HepG2 (cell line): ENCODE measurements around the gene TRIM7. TPM values are rescaled to one million over a fixed set of nuclear protein-coding genes. Genes with fewer than 3 reads are reported as not detected.

ENCODE experiments used
- ATAC-seq: fragments of 200-7000 bp; cut with Tn5 transposase; 3 replicates; pipeline ENCODE4 v1.9.1; 2020; ENCODE audit warnings: mild to moderate bottlenecking, moderate library complexity
- BruUV-seq: library from RNA; stranded (reverse); fragments of 400-500 nt; replicated peaks from 2 replicates; lab custom pipeline; 2021; lab: Mats Ljungman, UMichigan
- CTCF ChIA-PET: fragments of 300-600 bp; formaldehyde crosslinking; extraction: SDS; loops from one replicate; lab custom pipeline; 2021; ENCODE audit warnings: low total read pairs, inconsistent platforms, low intra/inter-chr PET ratio; lab: Yijun Ruan, JAX
- POLR2A ChIA-PET: fragments of 350-600 bp; sonication (Branson Sonifier 250); formaldehyde crosslinking; loops from one replicate; lab custom pipeline; 2020; ENCODE audit warnings: antibody characterized with exemption, inconsistent platforms; lab: Yijun Ruan, JAX
- DNase-seq: peaks from one replicate; pipeline ENCODE4 v3.0.0-alpha.2; 2015; ENCODE audit warnings: low spot score
- FAIRE-seq: peaks from 3 replicates; lab custom pipeline; 2011; peaks lifted over from hg19 to GRCh38; lab: Jason Lieb, UNC
- H2AFZ ChIP-seq: one replicate; pipeline ENCODE4 v1.6.1; 2011; ENCODE audit warnings: low read length, inconsistent platforms
- H3K27ac ChIP-seq: fragments of 300-600 bp; 3 replicates; pipeline ENCODE4 v1.8.0; 2011; ENCODE audit warnings: mixed run types, mild to moderate bottlenecking, mixed read lengths, low read length, inconsistent platforms; ENCODE audit not compliant: insufficient read depth; ENCODE audit errors: extremely low read length
- H3K27me3 ChIP-seq, 2 experiments: fragments of 200-600 bp in 1 of 2; 2 replicates in 1 of 2; 3 replicates in 1 of 2; pipeline versions ENCODE4 v1.6.0 to v1.8.0; 2011; ENCODE audit warnings: low read length in 2 of 2, mild to moderate bottlenecking in 2 of 2, moderate library complexity in 2 of 2, inconsistent platforms in 1 of 2; ENCODE audit not compliant: insufficient read depth in 2 of 2, control insufficient read depth in 1 of 2
- H3K36me3 ChIP-seq, 2 experiments: fragments of 200-600 bp in 1 of 2; replicated peaks in 1 of 2; 2 replicates in 1 of 2; 3 replicates in 1 of 2; pipeline versions ENCODE4 v1.5.1 to v1.8.0; 2011; ENCODE audit warnings: low read length in 2 of 2, inconsistent platforms in 1 of 2; ENCODE audit not compliant: insufficient read depth in 2 of 2, control insufficient read depth in 1 of 2
- H3K4me1 ChIP-seq: 2 replicates; pipeline ENCODE4 v1.5.1; 2012; ENCODE audit warnings: low read length, inconsistent platforms; ENCODE audit not compliant: insufficient read depth
- H3K4me2 ChIP-seq: 2 replicates; pipeline ENCODE4 v1.6.0; 2011; ENCODE audit warnings: low read depth, low read length, inconsistent platforms
- H3K4me3 ChIP-seq, 3 experiments: fragments of 200-600 bp in 1 of 3; sonication (generic), shearing (Covaris generic) in 1 of 3; replicated peaks in 1 of 3; 2 replicates each; pipeline ENCODE4 v1.5.1; 2011 to 2016; ENCODE audit warnings: low read length in 3 of 3, inconsistent platforms in 2 of 3, low read depth in 2 of 3, mild to moderate bottlenecking in 2 of 3, control low read depth in 1 of 3, mixed read lengths in 1 of 3; ENCODE audit not compliant: insufficient read depth in 1 of 3
- H3K79me2 ChIP-seq: one replicate; pipeline ENCODE4 v1.6.1; 2011; ENCODE audit warnings: low read length, inconsistent platforms; ENCODE audit not compliant: insufficient read depth
- H3K9ac ChIP-seq: 2 replicates; pipeline ENCODE4 v1.6.0; 2011; ENCODE audit warnings: mild to moderate bottlenecking, low read depth, low read length, inconsistent platforms; ENCODE audit not compliant: insufficient read depth
- H3K9me3 ChIP-seq: 2 replicates; pipeline ENCODE4 v1.5.1; 2012; ENCODE audit warnings: mild to moderate bottlenecking, low read length
- H4K20me1 ChIP-seq: 2 replicates; pipeline ENCODE4 v1.6.0; 2011; ENCODE audit warnings: inconsistent platforms, mild to moderate bottlenecking, low read length, moderate library complexity; ENCODE audit not compliant: insufficient read depth
- ADNP ChIP-seq: sonication (generic); formaldehyde crosslinking; IDR thresholded peaks from 2 replicates; pipeline ENCODE4 v1.4.0; 2020; ENCODE audit warnings: missing genetic modification reagents
- CENPBD1 ChIP-seq: sonication (generic); formaldehyde crosslinking; IDR thresholded peaks from 2 replicates; pipeline ENCODE4 v1.8.0; 2022; ENCODE audit warnings: missing genetic modification reagents, low read depth, mild to moderate bottlenecking, borderline replicate concordance
- ERF ChIP-seq: IDR thresholded peaks from 2 replicates; pipeline ENCODE4 v1.6.1; 2018; ENCODE audit warnings: missing biosample characterization, missing genetic modification reagents
- FOXJ3 ChIP-seq: sonication (generic); formaldehyde crosslinking; IDR thresholded peaks from 2 replicates; pipeline ENCODE4 v1.4.0; 2020; ENCODE audit warnings: missing genetic modification reagents, mild to moderate bottlenecking, borderline replicate concordance
- HOXA7 ChIP-seq: sonication (generic); formaldehyde crosslinking; IDR thresholded peaks from 2 replicates; pipeline ENCODE4 v1.8.1; 2022; ENCODE audit warnings: mild to moderate bottlenecking, missing genetic modification reagents, moderate library complexity
- IRF9 ChIP-seq: sonication (generic); formaldehyde crosslinking; IDR thresholded peaks from 2 replicates; pipeline ENCODE4 v1.8.0; 2022; ENCODE audit warnings: missing genetic modification reagents, mild to moderate bottlenecking, borderline replicate concordance
- MAZ ChIP-seq, 2 experiments: sonication (generic) in 1 of 2; formaldehyde crosslinking in 1 of 2; IDR thresholded peaks; 2 replicates each; pipeline versions ENCODE4 v1.5.0 to v1.6.1; 2012 to 2020; ENCODE audit warnings: low read depth in 2 of 2, mild to moderate bottlenecking in 2 of 2, borderline replicate concordance in 1 of 2, improper control_type of control experiment in 1 of 2, low read length in 1 of 2, missing genetic modification reagents in 1 of 2, moderate library complexity in 1 of 2
- NCOR1 ChIP-seq: fragments of 200-600 bp; sonication (generic); IDR thresholded peaks from 2 replicates; pipeline ENCODE4 v1.7.0; 2017; ENCODE audit warnings: antibody characterized with exemption, low read length, borderline replicate concordance
- RAD51 ChIP-seq: fragments of 450-650 bp; IDR thresholded peaks from 2 replicates; pipeline ENCODE4 v1.6.1; 2016; ENCODE audit warnings: borderline replicate concordance
- TARDBP ChIP-seq: sonication (generic); formaldehyde crosslinking; IDR thresholded peaks from 2 replicates; pipeline ENCODE4 v1.8.0; 2022; ENCODE audit warnings: mild to moderate bottlenecking, missing genetic modification reagents
- ZBTB2 ChIP-seq: sonication (generic); formaldehyde crosslinking; IDR thresholded peaks from 2 replicates; pipeline ENCODE4 v1.8.0; 2022; ENCODE audit warnings: low read depth, missing genetic modification reagents
- ZBTB38 ChIP-seq: sonication (generic); formaldehyde crosslinking; IDR thresholded peaks from 2 replicates; pipeline ENCODE4 v1.5.1; 2020; ENCODE audit warnings: mild to moderate bottlenecking, missing genetic modification reagents
- ZMYM2 ChIP-seq: sonication (generic); formaldehyde crosslinking; IDR thresholded peaks from 2 replicates; pipeline ENCODE4 v1.8.0; 2022; ENCODE audit warnings: mild to moderate bottlenecking, missing genetic modification reagents
- ZNF317 ChIP-seq: sonication (generic); formaldehyde crosslinking; IDR thresholded peaks from 2 replicates; pipeline ENCODE4 v1.5.0; 2020; ENCODE audit warnings: mild to moderate bottlenecking, missing genetic modification reagents
- ZNF33B ChIP-seq: sonication (generic); formaldehyde crosslinking; IDR thresholded peaks from 2 replicates; pipeline ENCODE4 v1.5.1; 2020; ENCODE audit warnings: mild to moderate bottlenecking, missing genetic modification reagents
- ZNF468 ChIP-seq: sonication (generic); formaldehyde crosslinking; IDR thresholded peaks from 2 replicates; pipeline ENCODE4 v1.8.0; 2022; ENCODE audit warnings: mild to moderate bottlenecking, moderate library complexity, missing genetic modification reagents
- ZNF501 ChIP-seq: sonication (generic); formaldehyde crosslinking; IDR thresholded peaks from 2 replicates; pipeline ENCODE4 v1.5.1; 2020; ENCODE audit warnings: mild to moderate bottlenecking, moderate library complexity, missing genetic modification reagents
- ZNF562 ChIP-seq: sonication (generic); formaldehyde crosslinking; IDR thresholded peaks from 2 replicates; pipeline ENCODE4 v1.8.0; 2022; ENCODE audit warnings: missing genetic modification reagents, borderline replicate concordance
- ZNF788 ChIP-seq: sonication (generic); formaldehyde crosslinking; IDR thresholded peaks from 2 replicates; pipeline ENCODE4 v1.5.0; 2020; ENCODE audit warnings: mild to moderate bottlenecking, missing genetic modification reagents, borderline replicate concordance
- ZSCAN25 ChIP-seq: sonication (generic); formaldehyde crosslinking; IDR thresholded peaks from 2 replicates; pipeline ENCODE4 v1.8.0; 2022; ENCODE audit warnings: mild to moderate bottlenecking, missing genetic modification reagents
- WGBS: methylation state at CpG from one replicate; pipeline ENCODE4 v1.1.6; 2017; ENCODE audit warnings: low lambda C conversion rate; 5-methylcytosine and 5-hydroxymethylcytosine counted together
- in situ Hi-C: cut with HindIII; loops from 2 replicates; pipeline ENCODE4 v1.10.0; 2017; ENCODE audit warnings: low pct_unique_long_range_greater_than_20kb; ENCODE audit not compliant: extremely low pct_ligation_motif_present
- intact Hi-C: fragments of 100-400 bp; cut with micrococcal nuclease; formaldehyde crosslinking; loops from one replicate; pipeline ENCODE4 v1.10.0; 2022; ENCODE audit not compliant: unreplicated experiment
- polyA plus RNA-seq, 8 experiments: library from polyadenylated mRNA; depleted of rRNA in 3 of 8; stranded (reverse) in 7 of 8; unstranded in 1 of 8; fragments of >200 nt; fragmentation: Illumina TruSeq in 4 of 8; extraction: Trizol in 4 of 8; gene quantifications; 2 replicates each; pipeline versions ENCODE4 v1.2.1 to v1.2.3, GENCODE V29; 2011 to 2016; ENCODE audit warnings: low read depth in 4 of 8, missing spikeins in 1 of 8, mixed read lengths in 1 of 8; ENCODE audit not compliant: insufficient read depth in 1 of 8
- total RNA-seq, 5 experiments: library from RNA; depleted of rRNA; stranded (reverse); fragments of >200 nt; fragmentation: Illumina TruSeq; extraction: Trizol; gene quantifications; 2 replicates each; pipeline ENCODE4 v1.2.3, GENCODE V29; 2016; ENCODE audit warnings: low read depth in 1 of 5

Gene TRIM7
- total and polyA plus RNA-seq, 2 of the 13 experiments (the other 11 are each of a cell fraction or from before 2014, with no cell fraction given) = 0.13 TPM; not detected in 1

GRCh38 chr5:181221792-181222629 is 17.0 kb upstream of the TRIM7 start:
- Histone ChIP-seq H3K27ac (peak overlapping the region; percentile 81), H3K27me3 (no peaks in the 10 kb centered on the region; a peak in 2 of 5 replicates), H4K20me1 (no peaks in the 10 kb centered on the region), H3K4me2 (peak overlapping the region; percentile 92), H3K36me3 (peaks cover 0 to 3% of the 10 kb centered on the region in 2 experiments; a peak in 1 of 5 replicates), H3K9me3 (no peaks in the 10 kb centered on the region), H2AFZ (no peak overlapping the region), H3K4me3 (peak overlapping the region; percentile 79 to 90 (median 87)), H3K9ac (peak overlapping the region; percentile 86), H3K4me1 (peaks cover 47% of the 10 kb centered on the region), H3K79me2 (peaks cover 18% of the 10 kb centered on the region)
- ATAC-seq = peak; percentile 57
- peak; percentile 95 for FAIRE-seq
- in situ Hi-C loops (loop anchor here (5.0 kb wide), 1 partner anchor 35 kb away; no protein-coding TSS in a partner anchor), intact Hi-C loops (loop anchor here (1.0 kb wide), 2 partner anchors 22 to 34 kb away; no protein-coding TSS in a partner anchor)
- peak; percentile 94 for DNase-seq
- CTCF ChIA-PET = no interaction called here
- POLR2A ChIA-PET = interaction anchor here (0.6 to 2.6 kb wide), 8 partner anchors 15 to 39 kb away, joined by 3 to 70 read pairs (median 13); partner anchors contain the start of genes RACK1 and TRIM52
- 3% methylated on average over 20 of the region's 50 CpGs for WGBS
- no TSS peak for BruUV-seq
- TF ChIP-seq ZNF33B (CRISPR knock-in tag) (peak; percentile 31; the same call in 1 of the 2 replicates), IRF9 (peak; percentile 74; the same call in 1 of the 2 replicates), FOXJ3 (0 out of 2 replicates have a peak, but pooled peaks have one; percentile 50), RAD51 (no peak), CENPBD1 (CRISPR knock-in tag) (0 out of 2 replicates have a peak, but pooled peaks have one; percentile 90), ZNF501 (CRISPR knock-in tag) (peak; percentile 89), ZNF468 (CRISPR knock-in tag) (no peak; the same call in 1 of the 2 replicates), ADNP (CRISPR knock-in tag) (no peak; the same call in 1 of the 2 replicates), TARDBP (peak; percentile 85), NCOR1 (peak; percentile 62; the same call in 1 of the 2 replicates), ZBTB2 (CRISPR knock-in tag) (peak; percentile 62; the same call in 1 of the 2 replicates), ZNF317 (CRISPR knock-in tag) (peak; percentile 46; the same call in 1 of the 2 replicates), ZNF562 (CRISPR knock-in tag) (no peak), ZNF788 (CRISPR knock-in tag) (no peak; the same call in 1 of the 2 replicates), ZSCAN25 (CRISPR knock-in tag) (0 out of 2 replicates have a peak, but pooled peaks have one; percentile 63), ERF (no peak), MAZ (IDR thresholded peaks at IDR 0.05; ENCODE audit: borderline replicate concordance, low read depth, low read length) (no peak), MAZ (CRISPR knock-in tag; IDR thresholded peaks at IDR 0.05; ENCODE audit: low read depth) (no peak), ZBTB38 (CRISPR knock-in tag) (no peak), ZMYM2 (CRISPR knock-in tag) (peak; percentile 79), HOXA7 (CRISPR knock-in tag) (no peak)
